HG03103 (cell line): ENCODE results near the gene PHF14.

ENCODE experiments used
- ATAC-seq: cut with Tn5 transposase; IDR thresholded peaks from one replicate; pipeline ENCODE4 v1.9.1; 2021; ENCODE audit warnings: low read depth; ENCODE audit not compliant: unreplicated experiment

PHF14 gene

GRCh38 chr7:11170175-11170574 is 196.5 kb downstream of the PHF14 start:
- no peak for ATAC-seq

DNA sequence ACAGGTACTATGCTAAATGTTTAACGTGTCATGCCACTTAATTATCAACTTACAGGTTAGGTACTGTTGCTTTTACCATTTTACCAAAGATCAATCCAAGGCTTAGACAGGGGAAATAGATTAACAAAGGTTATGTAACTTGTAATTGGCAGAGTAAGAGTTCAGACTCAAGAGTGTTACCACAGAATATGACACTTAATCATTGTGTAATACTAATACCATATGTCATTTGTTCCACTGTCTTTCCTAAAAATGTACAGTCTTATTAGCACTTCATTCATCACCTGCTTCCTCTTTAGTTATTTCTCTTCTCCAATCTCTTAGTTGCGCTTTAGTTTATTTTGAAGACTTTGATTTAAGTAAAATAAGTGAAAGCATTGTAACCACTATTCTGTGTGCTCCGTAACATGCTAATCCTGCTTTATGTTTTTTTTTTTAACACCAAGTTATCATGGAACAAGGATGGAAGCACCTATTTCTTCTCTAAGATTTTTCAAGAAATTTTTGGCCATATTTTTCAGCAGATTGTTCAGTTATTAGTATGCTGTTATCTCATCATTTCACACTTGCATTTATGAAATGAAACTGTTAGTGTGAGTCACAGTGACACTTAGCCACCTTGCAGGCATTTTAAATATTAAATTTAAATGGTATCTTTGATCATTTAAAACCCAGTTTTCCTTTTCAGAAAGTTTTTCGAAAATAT is 197.3 kb downstream of the PHF14 start:
- no peak for ATAC-seq

- no peak for ATAC-seq
Observed at GRCh38 chr7:11171569-11172192, 198.0 kb downstream of the PHF14 start.

GRCh38 chr7:11172835-11173234 is 199.2 kb downstream of the PHF14 start:
- no peak for ATAC-seq

DNA sequence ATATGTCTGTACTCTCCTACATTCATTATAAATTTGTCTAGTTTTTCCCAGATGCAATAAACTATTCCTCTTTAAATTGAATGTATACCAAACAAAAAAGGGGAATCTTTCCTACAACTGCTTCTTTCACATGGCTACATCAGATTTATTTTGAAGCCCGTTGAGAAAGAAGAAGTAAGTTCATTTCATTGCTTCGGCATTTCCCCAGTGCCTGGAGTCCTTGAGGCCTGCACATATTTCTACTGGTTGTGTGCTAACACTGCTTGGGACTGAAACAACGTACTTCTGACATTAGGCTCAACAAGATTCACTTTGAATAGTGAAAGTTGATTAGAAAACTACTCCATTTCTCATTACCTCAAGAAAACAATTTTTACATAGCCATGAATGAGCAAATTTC is 201.7 kb downstream of the PHF14 start:
- no peak for ATAC-seq

DNA sequence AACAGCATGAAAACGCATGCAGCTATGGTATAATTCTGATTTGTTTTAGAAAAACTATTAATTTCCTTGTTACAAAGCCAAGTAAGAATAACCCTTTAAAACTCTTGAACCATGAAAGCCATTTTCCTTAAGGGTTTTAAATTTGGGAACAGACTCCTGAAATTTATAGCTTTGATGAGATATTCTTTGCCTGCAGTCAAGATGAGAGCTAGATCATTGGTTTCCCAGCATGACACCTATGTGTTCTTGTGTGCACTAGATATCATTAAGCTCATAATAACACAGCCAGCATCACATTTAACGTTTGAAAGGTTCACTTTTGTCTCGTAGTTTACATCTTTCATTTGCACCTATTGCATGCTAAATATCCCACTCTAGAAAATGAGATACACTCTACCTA is 202.2 kb downstream of the PHF14 start:
- no peak for ATAC-seq

GRCh38 chr7:11176985-11177555 is 203.4 kb downstream of the PHF14 start:
- ATAC-seq, result no peak

DNA sequence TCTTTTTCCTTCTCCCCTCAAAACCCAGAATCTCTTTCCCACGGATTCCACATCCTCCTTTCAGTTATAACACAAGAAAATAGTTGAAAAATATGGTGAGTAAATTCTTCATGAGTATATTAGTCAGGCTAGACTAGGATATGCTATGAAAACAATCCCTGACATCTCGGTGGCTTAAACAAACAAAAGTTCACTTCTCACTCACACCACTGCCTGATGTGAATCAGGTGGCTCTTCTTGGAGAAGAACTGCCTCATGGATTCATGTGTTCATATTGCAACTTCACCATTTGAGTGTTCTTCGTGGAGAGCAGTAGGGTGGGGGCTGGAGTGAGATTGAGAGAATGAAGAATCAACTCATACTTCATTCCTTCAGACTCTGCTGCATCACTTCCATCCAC is 204.1 kb downstream of the PHF14 start:
- ATAC-seq, result no peak

DNA sequence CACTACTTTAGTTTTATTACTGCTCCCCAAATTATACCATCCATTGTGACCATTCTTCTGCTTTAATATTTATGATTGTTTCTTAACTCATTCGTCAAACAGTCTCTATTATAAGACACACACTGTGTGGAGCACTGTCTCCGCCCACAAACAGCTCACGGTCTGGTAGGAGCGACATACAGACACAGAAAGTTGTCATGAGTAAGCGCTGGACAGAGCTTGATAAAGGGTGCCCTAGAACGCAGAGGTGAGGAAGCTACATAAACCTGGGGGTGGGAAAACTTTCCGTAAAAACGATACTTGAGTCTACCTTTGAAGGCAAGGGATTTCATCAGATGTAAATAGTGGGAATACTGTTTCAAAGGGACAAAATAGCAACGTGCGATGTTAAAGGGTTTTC is 207.9 kb downstream of the PHF14 start:
- no peak for ATAC-seq

- no peak for ATAC-seq
Observed at GRCh38 chr7:11182736-11183135, 209.1 kb downstream of the PHF14 start.

DNA sequence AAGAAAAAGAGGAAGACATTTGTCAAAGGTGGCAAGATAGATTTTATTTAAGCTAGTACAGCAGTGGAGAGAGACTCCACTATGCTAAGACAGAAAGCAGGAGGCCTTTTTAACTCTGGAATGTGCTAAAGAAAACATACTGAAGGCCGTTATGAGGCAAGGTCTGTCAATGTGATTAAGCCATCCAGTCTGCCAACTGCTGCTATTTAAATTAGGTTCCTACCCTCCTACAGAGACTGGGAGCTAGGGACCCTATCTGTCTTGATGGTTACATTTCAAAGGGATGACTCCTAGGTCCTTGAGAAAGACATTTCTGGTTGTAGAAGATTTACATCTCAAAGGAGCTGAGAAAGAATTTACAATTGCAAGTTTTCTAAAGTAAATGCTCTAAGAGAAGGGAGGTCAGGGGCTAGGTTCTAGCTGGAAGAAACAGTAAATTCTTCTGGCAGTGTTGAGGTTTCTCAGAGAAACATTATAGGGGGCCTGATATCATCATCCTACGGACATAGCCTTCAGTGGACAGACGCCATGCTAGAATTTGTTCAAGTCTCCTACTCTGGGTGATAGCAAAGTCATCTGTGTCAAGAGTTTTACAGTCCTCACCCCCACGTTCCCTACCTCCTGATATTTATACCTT is 211.6 kb downstream of the PHF14 start:
- no peak for ATAC-seq

- no peak for ATAC-seq
Observed at GRCh38 chr7:11188529-11189310, 215.0 kb downstream of the PHF14 start.

GRCh38 chr7:11191081-11191480 is 217.4 kb downstream of the PHF14 start:
- ATAC-seq, result no peak

GRCh38 chr7:11191574-11192220 is 218.0 kb downstream of the PHF14 start:
- no peak for ATAC-seq

GRCh38 chr7:11192506-11192905 is 218.8 kb downstream of the PHF14 start:
- no peak for ATAC-seq

- ATAC-seq, result no peak
Observed at GRCh38 chr7:11193131-11193867, 219.6 kb downstream of the PHF14 start.

- no peak for ATAC-seq
Observed at GRCh38 chr7:11193888-11194287, 220.2 kb downstream of the PHF14 start.

DNA sequence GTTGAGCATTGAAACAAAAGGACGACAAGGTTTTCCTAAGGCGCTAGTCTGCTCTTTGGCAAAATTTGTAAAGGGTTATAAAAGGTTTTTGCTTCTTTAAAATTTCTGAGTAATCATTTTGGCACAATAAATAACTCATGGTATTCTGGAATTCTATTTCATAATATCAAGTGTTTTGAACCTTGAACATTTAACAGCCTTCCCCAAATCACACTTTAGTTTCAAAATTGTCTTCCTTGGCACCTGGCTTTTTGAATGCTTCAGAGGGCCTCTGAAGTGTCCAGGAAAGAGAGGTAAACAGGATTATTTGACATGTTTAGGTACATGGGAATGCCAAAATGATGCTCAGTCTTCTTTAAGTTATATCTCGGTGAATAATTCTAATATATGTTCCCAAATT is 220.8 kb downstream of the PHF14 start:
- ATAC-seq, result no peak

DNA sequence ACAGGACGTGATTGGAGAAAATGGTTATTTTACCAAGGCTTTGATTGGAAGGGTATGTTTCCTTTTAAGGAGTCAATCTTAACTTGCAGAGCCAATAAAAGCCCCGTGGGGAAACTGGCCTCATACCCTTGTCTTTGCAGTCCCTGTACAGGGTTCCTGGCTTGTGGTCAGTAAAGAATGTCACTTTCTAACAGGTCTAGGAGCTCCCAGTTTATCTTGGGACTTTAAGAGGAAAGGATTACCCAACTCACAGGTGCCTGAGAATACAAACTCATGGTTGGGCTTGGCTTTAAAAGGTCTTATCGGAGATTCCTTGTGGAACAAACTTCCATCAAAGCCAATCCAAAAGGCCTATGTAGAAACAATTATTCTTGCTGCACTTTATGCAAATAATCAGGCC is 221.8 kb downstream of the PHF14 start:
- no peak for ATAC-seq

GRCh38 chr7:11196143-11196542 is 222.5 kb downstream of the PHF14 start:
- ATAC-seq, result no peak
